Progenitor cell of endocrine pancreas (in vitro differentiated cells): Measurements from ENCODE around the gene ATF7. TPM values are rescaled to one million over a fixed set of nuclear protein-coding genes. Genes with fewer than 3 reads are reported as not detected.

Experiments
- DNase-seq: peaks from one replicate; pipeline ENCODE4 v3.0.0; 2021; ENCODE audit warnings: low spot score; ENCODE audit not compliant: unreplicated experiment
- H3K27ac Mint-ChIP-seq: 2 replicates; pipeline ENCODE4 v1.8.0; 2021; ENCODE audit warnings: mild to moderate bottlenecking, moderate library complexity, mixed read lengths
- H3K27me3 Mint-ChIP-seq: 2 replicates; pipeline ENCODE4 v1.8.0; 2021; ENCODE audit warnings: mixed read lengths
- H3K36me3 Mint-ChIP-seq: 2 replicates; pipeline ENCODE4 v1.8.0; 2022; ENCODE audit warnings: mixed read lengths; ENCODE audit not compliant: insufficient read depth
- H3K4me1 Mint-ChIP-seq: 2 replicates; pipeline ENCODE4 v1.8.0; 2021; ENCODE audit warnings: low read depth, mixed read lengths
- H3K4me3 Mint-ChIP-seq: 2 replicates; pipeline ENCODE4 v1.8.0; 2021; ENCODE audit warnings: low read depth, mild to moderate bottlenecking, moderate library complexity, mixed read lengths
- H3K9me3 Mint-ChIP-seq: 2 replicates; pipeline ENCODE4 v1.8.0; 2021; ENCODE audit warnings: low read depth, mixed read lengths
- total RNA-seq: library from RNA; stranded (reverse); gene quantifications from 2 replicates; pipeline ENCODE4 v1.2.1, GENCODE V29; 2021
- TF ChIP-seq, protein P1 (sequence below): fragments of 200-600 bp; sonication (generic); IDR thresholded peaks from one replicate; pipeline ENCODE4 v1.5.0; 2021; ENCODE audit warnings: antibody characterized with exemption, mild to moderate bottlenecking; ENCODE audit not compliant: unreplicated experiment

Gene ATF7
- total RNA-seq, 1 donor from 2014 or later = 51.7 TPM

DNA sequence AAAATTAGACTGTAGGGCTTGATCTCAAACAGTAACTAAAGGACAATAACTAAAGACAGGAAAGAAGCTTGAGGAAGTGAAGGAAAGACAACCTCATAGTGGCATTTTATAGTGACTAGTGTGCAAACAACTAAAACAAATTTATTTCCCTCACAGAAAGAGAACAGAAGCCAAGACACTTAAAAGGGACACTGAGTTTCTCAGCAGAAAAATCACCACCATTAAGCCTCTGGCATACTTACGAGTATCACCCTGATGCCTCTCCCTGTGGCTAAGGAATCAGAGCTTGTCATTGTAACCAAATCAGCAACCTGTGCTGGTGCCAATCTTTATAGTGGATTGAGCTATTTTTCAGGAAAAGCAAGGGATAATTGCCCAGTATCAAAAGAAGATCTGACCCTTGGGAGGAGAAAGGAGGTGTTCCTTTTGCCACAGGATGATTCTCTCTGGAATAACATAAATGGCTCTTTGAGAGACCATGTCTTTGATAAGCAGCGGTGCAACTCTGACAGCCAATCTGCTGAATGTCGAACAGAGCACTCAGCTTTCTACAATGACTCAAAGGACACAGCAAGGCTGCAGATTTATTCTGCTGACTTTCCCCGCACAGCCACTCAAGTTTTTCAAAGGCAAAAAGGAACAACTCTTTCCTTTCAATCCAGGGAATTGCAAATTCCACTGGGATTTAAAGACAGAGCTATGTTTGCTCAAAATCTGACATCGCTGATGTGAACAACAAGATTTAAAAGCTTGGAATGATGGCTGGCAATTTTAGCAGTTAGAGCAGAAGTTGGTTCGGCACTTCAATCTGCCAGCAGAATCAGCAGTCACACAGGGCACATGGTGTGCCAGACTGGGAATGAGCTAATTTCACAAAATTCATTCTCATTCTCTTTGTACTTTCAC, 34.6 kb downstream of the ATF7 start:
- Mint-ChIP-seq H3K27ac (no peak overlapping the region), H3K27me3 (no peaks in the 10 kb centered on the region), H3K4me1 (peaks cover 15% of the 10 kb centered on the region), H3K4me3 (no peak overlapping the region), H3K9me3 (no peaks in the 10 kb centered on the region), H3K36me3 (no peaks in the 10 kb centered on the region)
- TF ChIP-seq, protein P1, sequence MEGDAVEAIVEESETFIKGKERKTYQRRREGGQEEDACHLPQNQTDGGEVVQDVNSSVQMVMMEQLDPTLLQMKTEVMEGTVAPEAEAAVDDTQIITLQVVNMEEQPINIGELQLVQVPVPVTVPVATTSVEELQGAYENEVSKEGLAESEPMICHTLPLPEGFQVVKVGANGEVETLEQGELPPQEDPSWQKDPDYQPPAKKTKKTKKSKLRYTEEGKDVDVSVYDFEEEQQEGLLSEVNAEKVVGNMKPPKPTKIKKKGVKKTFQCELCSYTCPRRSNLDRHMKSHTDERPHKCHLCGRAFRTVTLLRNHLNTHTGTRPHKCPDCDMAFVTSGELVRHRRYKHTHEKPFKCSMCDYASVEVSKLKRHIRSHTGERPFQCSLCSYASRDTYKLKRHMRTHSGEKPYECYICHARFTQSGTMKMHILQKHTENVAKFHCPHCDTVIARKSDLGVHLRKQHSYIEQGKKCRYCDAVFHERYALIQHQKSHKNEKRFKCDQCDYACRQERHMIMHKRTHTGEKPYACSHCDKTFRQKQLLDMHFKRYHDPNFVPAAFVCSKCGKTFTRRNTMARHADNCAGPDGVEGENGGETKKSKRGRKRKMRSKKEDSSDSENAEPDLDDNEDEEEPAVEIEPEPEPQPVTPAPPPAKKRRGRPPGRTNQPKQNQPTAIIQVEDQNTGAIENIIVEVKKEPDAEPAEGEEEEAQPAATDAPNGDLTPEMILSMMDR = no peak
- DNase-seq = no peak

DNA sequence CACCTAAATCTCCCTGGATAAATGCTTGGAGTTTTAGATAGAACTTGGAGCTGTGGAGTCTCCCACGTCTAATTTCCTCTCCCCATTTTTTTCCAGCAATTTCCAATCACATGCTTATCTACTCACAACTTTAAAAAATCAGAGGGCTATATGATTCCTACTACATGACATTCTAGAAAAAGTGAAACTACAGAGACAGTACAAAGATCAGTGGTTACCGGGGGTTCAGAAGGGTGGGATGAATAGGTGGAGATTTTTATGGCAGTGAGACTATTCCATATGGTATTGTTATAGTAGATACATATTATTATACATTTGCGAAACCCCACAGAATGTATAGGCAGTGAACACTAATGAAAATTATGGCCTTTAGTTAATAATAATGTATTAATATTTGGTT, 35.5 kb downstream of the ATF7 start:
- Mint-ChIP-seq H3K27me3 (no peaks in the 10 kb centered on the region), H3K4me3 (no peak overlapping the region), H3K36me3 (no peaks in the 10 kb centered on the region), H3K27ac (no peak overlapping the region), H3K4me1 (peaks cover 15% of the 10 kb centered on the region), H3K9me3 (no peaks in the 10 kb centered on the region)
- TF ChIP-seq, protein P1 = no peak
- DNase-seq = no peak

DNA sequence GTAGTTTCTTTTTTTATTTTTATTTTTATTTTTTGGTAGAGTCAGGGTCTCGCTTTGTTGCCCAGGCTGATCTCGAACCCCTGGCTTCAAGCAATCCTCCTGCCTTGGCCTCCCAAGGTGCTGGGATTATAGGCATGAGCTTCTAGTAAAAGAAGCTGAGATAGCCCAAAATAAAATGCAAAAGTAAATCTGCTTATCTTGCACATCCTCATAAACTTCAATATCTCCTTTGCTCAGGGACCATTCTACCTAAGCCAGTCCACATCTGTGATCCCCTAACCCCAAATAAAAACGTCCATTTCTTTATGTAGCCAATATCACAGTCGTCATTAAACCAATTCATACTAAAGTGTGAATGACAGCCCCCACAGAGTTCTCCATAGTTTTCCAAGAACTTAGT, 36.3 kb downstream of the ATF7 start:
- peaks cover 15% of the 10 kb centered on the region for H3K4me1 Mint-ChIP-seq
- no peak for DNase-seq

DNA sequence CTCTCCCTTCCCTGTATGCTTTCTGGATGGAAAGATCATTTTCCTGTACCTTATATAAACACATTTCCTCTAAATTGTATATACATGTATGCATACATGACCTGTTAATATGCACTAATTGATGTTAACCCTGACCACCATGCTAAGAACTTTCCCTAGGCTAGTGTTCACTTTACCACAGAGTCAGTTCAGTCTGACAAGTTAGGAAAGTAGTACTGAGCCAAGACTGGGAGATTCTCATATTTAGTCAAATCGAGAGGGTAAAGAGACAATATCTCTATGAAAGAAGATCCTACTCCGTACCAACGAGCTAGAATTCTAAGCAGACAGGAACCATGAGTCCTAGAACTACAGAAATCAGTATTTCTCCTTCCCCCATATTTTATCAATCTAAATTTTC, 36.8 kb downstream of the ATF7 start:
- no peak for DNase-seq
- H3K27me3 Mint-ChIP-seq = no peaks in the 10 kb centered on the region
- H3K9me3 Mint-ChIP-seq = peaks cover 3% of the 10 kb centered on the region
- no peak overlapping the region for H3K4me3 Mint-ChIP-seq
- peaks cover 15% of the 10 kb centered on the region for H3K4me1 Mint-ChIP-seq
- peaks cover 3% of the 10 kb centered on the region for H3K36me3 Mint-ChIP-seq
- H3K27ac Mint-ChIP-seq = no peak overlapping the region
- TF ChIP-seq, protein P1 = no peak

More for the DNA sequence above, 36.3 kb downstream of the ATF7 start:
- H3K27ac Mint-ChIP-seq = no peak overlapping the region
- H3K9me3 Mint-ChIP-seq = no peaks in the 10 kb centered on the region
- no peak overlapping the region for H3K4me3 Mint-ChIP-seq
- H3K27me3 Mint-ChIP-seq = no peaks in the 10 kb centered on the region
- H3K36me3 Mint-ChIP-seq = no peaks in the 10 kb centered on the region
- TF ChIP-seq, protein P1 = no peak

DNA sequence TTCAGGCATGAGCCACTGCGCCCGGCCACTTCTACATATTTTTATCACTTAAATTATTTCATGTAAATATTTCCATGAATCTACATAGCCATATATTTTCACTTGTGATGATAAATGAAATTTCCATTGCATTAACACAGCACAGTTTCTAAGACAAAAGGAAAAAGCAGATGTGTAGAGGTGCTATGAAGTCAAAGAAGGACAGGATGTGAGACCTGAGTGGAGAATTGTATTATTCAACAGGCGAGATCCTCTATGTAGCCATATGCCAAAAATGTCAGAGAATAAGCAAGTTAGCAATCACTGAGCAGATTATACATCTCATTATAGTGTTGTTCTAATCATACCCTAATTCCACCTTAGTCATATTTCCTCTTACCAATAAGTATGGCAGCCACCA, 38.1 kb downstream of the ATF7 start:
- H3K9me3 Mint-ChIP-seq = peaks cover 8% of the 10 kb centered on the region
- H3K4me3 Mint-ChIP-seq = no peak overlapping the region

More for the DNA sequence above, 38.1 kb downstream of the ATF7 start:
- Mint-ChIP-seq H3K36me3 (peaks cover 11% of the 10 kb centered on the region), H3K27me3 (no peaks in the 10 kb centered on the region), H3K4me1 (peaks cover 15% of the 10 kb centered on the region), H3K27ac (no peak overlapping the region)
- TF ChIP-seq, protein P1 = no peak
- DNase-seq = no peak
